HEK293 (cell line): ENCODE results near the gene MUC12.
A peak's percentile ranks its signal among the peaks of the same experiment; 100 is the strongest.
"Not testable (repeated sequence)": the region's sequence is repeated elsewhere in the genome, so short reads cannot be mapped to it uniquely, and the experiment has no call there.

ENCODE experiments used
- CTCF ChIA-PET: fragments of 350-600 bp; formaldehyde crosslinking; extraction: SDS; loops from one replicate; lab custom pipeline; 2021; ENCODE audit warnings: antibody characterized with exemption; lab: Yijun Ruan, JAX
- POLR2A ChIA-PET: fragments of 300-600 bp; formaldehyde crosslinking; extraction: SDS; loops from one replicate; lab custom pipeline; 2020; ENCODE audit warnings: antibody characterized with exemption, inconsistent platforms; lab: Yijun Ruan, JAX
- H3K27ac ChIP-seq: fragments of 200-500 bp; sonication (Bioruptor generic); 2 replicates; pipeline ENCODE4 v1.5.1; 2014; ENCODE audit warnings: low read depth, low read length, control low read depth, inconsistent platforms; ENCODE audit errors: extremely low read depth
- H3K36me3 ChIP-seq, 2 experiments: fragments of 200-500 bp in 1 of 2; sonication (Bioruptor generic) in 1 of 2; 1 replicate in 1 of 2; 2 replicates in 1 of 2; pipeline ENCODE4 v1.5.1; 2014 to 2017; ENCODE audit warnings: inconsistent platforms in 2 of 2, low read length in 2 of 2; ENCODE audit not compliant: control insufficient read depth in 2 of 2, insufficient read depth in 1 of 2
- H3K4me1 ChIP-seq: fragments of 200-500 bp; sonication (Bioruptor generic); 2 replicates; pipeline ENCODE4 v1.5.1; 2014; ENCODE audit warnings: mild to moderate bottlenecking, low read length, inconsistent platforms; ENCODE audit not compliant: control insufficient read depth, insufficient read depth
- H3K4me3 ChIP-seq: 2 replicates; pipeline ENCODE4 v1.5.1; 2011; ENCODE audit warnings: low read depth, mild to moderate bottlenecking, control low read depth, low read length, moderate library complexity
- H3K9me3 ChIP-seq: fragments of 200-500 bp; sonication (Bioruptor generic); 2 replicates; pipeline ENCODE4 v1.5.1; 2014; ENCODE audit warnings: low read depth, low read length, inconsistent platforms; ENCODE audit not compliant: control insufficient read depth, insufficient read depth
- GLIS1 ChIP-seq: fragments of 450-650 bp; formaldehyde crosslinking; IDR thresholded peaks from 2 replicates; pipeline ENCODE4 v1.5.1; 2016; ENCODE audit warnings: missing biosample characterization, missing genetic modification characterization
- GLIS2 ChIP-seq: fragments of 450-650 bp; formaldehyde crosslinking; IDR thresholded peaks from 2 replicates; pipeline ENCODE4 v1.5.1; 2016; ENCODE audit warnings: missing biosample characterization, missing genetic modification characterization
- KLF7 ChIP-seq: fragments of 450-650 bp; formaldehyde crosslinking; IDR thresholded peaks from 2 replicates; pipeline ENCODE4 v1.5.1; 2016; ENCODE audit warnings: missing biosample characterization, missing genetic modification characterization, borderline replicate concordance
- SCRT2 ChIP-seq: fragments of 450-650 bp; formaldehyde crosslinking; IDR thresholded peaks from 2 replicates; pipeline ENCODE4 v1.5.1; 2016; ENCODE audit warnings: missing biosample characterization, missing genetic modification characterization
- SP3 ChIP-seq: fragments of 450-650 bp; formaldehyde crosslinking; IDR thresholded peaks from 2 replicates; pipeline ENCODE4 v1.5.1; 2016; ENCODE audit warnings: missing biosample characterization, missing genetic modification characterization
- TRIM28 ChIP-seq: IDR thresholded peaks from 2 replicates; pipeline ENCODE4 v1.6.1; 2011; ENCODE audit warnings: low read length, control low read depth, borderline replicate concordance
- ZBTB48 ChIP-seq: fragments of 450-650 bp; formaldehyde crosslinking; IDR thresholded peaks from 2 replicates; pipeline ENCODE4 v1.5.1; 2016; ENCODE audit warnings: missing biosample characterization, missing genetic modification characterization
- ZFHX2 ChIP-seq: fragments of 450-650 bp; formaldehyde crosslinking; conservative IDR thresholded peaks from 2 replicates; pipeline ENCODE4 v1.5.1; 2016; ENCODE audit warnings: missing biosample characterization, missing genetic modification characterization
- ZFP41 ChIP-seq: fragments of 450-650 bp; formaldehyde crosslinking; IDR thresholded peaks from 2 replicates; pipeline ENCODE4 v1.5.1; 2016; ENCODE audit warnings: missing biosample characterization, missing genetic modification characterization, borderline replicate concordance
- ZNF10 ChIP-seq: fragments of 450-650 bp; formaldehyde crosslinking; IDR thresholded peaks from 2 replicates; pipeline ENCODE4 v1.5.1; 2017; ENCODE audit warnings: missing biosample characterization, missing genetic modification characterization
- ZNF121 ChIP-seq: fragments of 450-650 bp; formaldehyde crosslinking; IDR thresholded peaks from 2 replicates; pipeline ENCODE4 v1.5.1; 2016; ENCODE audit warnings: missing biosample characterization, missing genetic modification characterization
- ZNF175 ChIP-seq: fragments of 450-650 bp; formaldehyde crosslinking; IDR thresholded peaks from 2 replicates; pipeline ENCODE4 v1.5.1; 2016; ENCODE audit warnings: missing biosample characterization, missing genetic modification characterization
- ZNF221 ChIP-seq: fragments of 450-650 bp; formaldehyde crosslinking; IDR thresholded peaks from 2 replicates; pipeline ENCODE4 v1.5.1; 2017; ENCODE audit warnings: missing biosample characterization, missing genetic modification characterization, borderline replicate concordance
- ZNF266 ChIP-seq: fragments of 450-650 bp; formaldehyde crosslinking; IDR thresholded peaks from 2 replicates; pipeline ENCODE4 v1.5.1; 2016; ENCODE audit warnings: missing biosample characterization, missing genetic modification characterization, low read depth
- ZNF324 ChIP-seq: fragments of 450-650 bp; formaldehyde crosslinking; IDR thresholded peaks from 2 replicates; pipeline ENCODE4 v1.5.1; 2016; ENCODE audit warnings: missing biosample characterization, missing genetic modification characterization
- ZNF350 ChIP-seq: fragments of 450-650 bp; formaldehyde crosslinking; IDR thresholded peaks from 2 replicates; pipeline ENCODE4 v1.5.0; 2017; ENCODE audit warnings: missing biosample characterization, mild to moderate bottlenecking, missing genetic modification characterization
- ZNF501 ChIP-seq: fragments of 450-650 bp; formaldehyde crosslinking; IDR thresholded peaks from 2 replicates; pipeline ENCODE4 v1.5.1; 2016; ENCODE audit warnings: missing biosample characterization, missing genetic modification characterization
- ZNF571 ChIP-seq: fragments of 450-650 bp; formaldehyde crosslinking; IDR thresholded peaks from 2 replicates; pipeline ENCODE4 v1.5.0; 2017; ENCODE audit warnings: missing biosample characterization, missing genetic modification characterization
- TF ChIP-seq, protein P1 (sequence below): fragments of 450-650 bp; formaldehyde crosslinking; IDR thresholded peaks from 2 replicates; pipeline ENCODE4 v1.5.1; 2016; ENCODE audit warnings: missing biosample characterization, missing genetic modification characterization
- TF ChIP-seq, protein P2 (sequence below): fragments of 450-650 bp; formaldehyde crosslinking; IDR thresholded peaks from 2 replicates; pipeline ENCODE4 v1.5.1; 2017; ENCODE audit warnings: missing biosample characterization, missing genetic modification characterization
- TF ChIP-seq, protein P3 (sequence below): fragments of 450-650 bp; formaldehyde crosslinking; IDR thresholded peaks from 2 replicates; pipeline ENCODE4 v1.5.1; 2016; ENCODE audit warnings: missing biosample characterization, missing genetic modification characterization
- TF ChIP-seq, protein P4 (sequence below): fragments of 450-650 bp; formaldehyde crosslinking; IDR thresholded peaks from 2 replicates; pipeline ENCODE4 v1.5.0; 2017; ENCODE audit warnings: missing biosample characterization, missing genetic modification characterization, borderline replicate concordance
- TF ChIP-seq, protein P5 (sequence below): fragments of 450-650 bp; formaldehyde crosslinking; IDR thresholded peaks from 2 replicates; pipeline ENCODE4 v1.5.1; 2017; ENCODE audit warnings: missing biosample characterization, mild to moderate bottlenecking, missing genetic modification characterization, moderate library complexity
- TF ChIP-seq, protein P6 (sequence below): fragments of 450-650 bp; formaldehyde crosslinking; IDR thresholded peaks from 2 replicates; pipeline ENCODE4; 2016; ENCODE audit warnings: missing biosample characterization, missing genetic modification characterization

MUC12 gene

DNA sequence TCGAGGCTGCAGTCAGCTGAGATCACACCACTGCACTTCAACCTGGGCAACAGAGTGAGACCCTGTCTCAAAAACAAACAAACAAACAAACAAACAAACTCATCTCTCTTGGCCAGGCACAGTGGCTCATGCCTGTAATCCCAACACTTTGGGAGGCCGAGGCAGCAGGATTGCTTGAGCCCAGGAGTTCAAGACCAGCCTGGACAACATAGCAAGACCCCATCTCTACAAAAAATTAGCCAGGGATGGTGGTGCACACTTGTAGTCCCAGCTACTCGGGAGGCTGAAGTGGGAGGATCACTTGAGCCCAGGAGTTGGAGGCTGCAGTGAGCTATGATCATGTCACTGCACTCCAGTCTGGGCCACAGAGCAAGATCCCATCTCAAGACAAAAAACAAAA is 95.8 kb downstream of the MUC12 start:
- POLR2A ChIA-PET = interaction anchor here (0.6 kb wide), 1 partner anchor 771 kb away, joined by 4 read pairs; no protein-coding TSS in a partner anchor
- TF ChIP-seq, protein P1, sequence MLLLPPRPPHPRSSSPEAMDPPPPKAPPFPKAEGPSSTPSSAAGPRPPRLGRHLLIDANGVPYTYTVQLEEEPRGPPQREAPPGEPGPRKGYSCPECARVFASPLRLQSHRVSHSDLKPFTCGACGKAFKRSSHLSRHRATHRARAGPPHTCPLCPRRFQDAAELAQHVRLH = 0 out of 2 replicates have a peak, but pooled peaks have one; percentile 27
- TF ChIP-seq ZNF121 (tag by site-specific recombination) = peak; percentile 100
- CTCF ChIA-PET = interaction anchor here (0.7 to 2.8 kb wide), 2 partner anchors 154 to 170 kb away, joined by 4 to 11 read pairs; partner anchors contain the start of gene ACHE
- not testable (repeated sequence) for H3K9me3 ChIP-seq, H3K4me1 ChIP-seq, H3K36me3 ChIP-seq, H3K4me3 ChIP-seq, H3K27ac ChIP-seq

DNA sequence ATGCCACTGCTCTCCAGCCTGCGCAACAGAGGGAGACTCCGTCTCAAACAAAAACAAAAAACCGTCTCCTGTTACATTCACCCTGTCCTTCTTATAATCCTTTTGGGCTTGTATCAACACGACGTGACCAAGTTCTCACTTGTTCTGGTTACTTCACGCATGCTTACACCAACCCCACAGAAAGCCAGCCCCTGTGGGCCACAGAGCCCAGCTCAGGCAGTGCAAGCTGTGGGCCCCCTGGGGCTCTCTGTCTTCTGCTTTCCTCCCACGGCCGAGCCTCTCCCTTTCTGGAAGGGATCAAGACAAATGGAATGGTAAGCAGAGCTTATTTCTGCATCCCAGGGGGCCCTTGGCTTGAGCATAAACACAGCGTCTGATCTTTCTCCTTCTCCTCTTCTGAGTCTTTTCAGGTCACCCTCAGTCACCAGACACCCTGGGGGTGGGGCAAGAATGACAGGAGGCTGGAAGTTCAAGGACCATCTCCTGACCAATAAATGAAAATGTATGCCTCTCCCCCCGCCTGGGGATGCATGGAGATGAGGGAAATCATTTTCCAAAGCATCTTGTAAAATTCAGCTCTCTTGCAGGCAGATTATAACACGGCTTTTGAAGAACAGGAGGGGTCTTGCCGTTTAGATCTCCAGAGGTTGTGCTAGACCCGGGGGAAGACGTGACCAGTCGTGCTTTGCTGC is 96.9 kb downstream of the MUC12 start:
- ChIA-PET CTCF (interaction anchor here (0.5 to 2.8 kb wide), 7 partner anchors 14 to 1203 kb away, joined by 3 to 11 read pairs (median 5); partner anchors contain the start of gene ACHE), POLR2A (interaction anchor here (1.6 kb wide), 1 partner anchor 177 kb away, joined by 4 read pairs; the partner anchor contains the start of gene UFSP1)
- Histone ChIP-seq H3K27ac (peak overlapping the region; percentile 42), H3K36me3 (no peaks in the 10 kb centered on the region), H3K4me1 (peaks cover 3% of the 10 kb centered on the region; the same call in 1 of the 2 replicates), H3K9me3 (no peaks in the 10 kb centered on the region), H3K4me3 (no peak overlapping the region)
- TF ChIP-seq ZNF571 (no peak), TRIM28 (peak; percentile 79; the same call in 1 of the 2 replicates), GLIS1 (tag by site-specific recombination) (peak; percentile 99), ZFP41 (tag by site-specific recombination) (no peak), GLIS2 (peak; percentile 49), ZBTB48 (peak; percentile 61; the same call in 1 of the 2 replicates), ZNF10 (tag by site-specific recombination) (no peak), SCRT2 (tag by site-specific recombination) (peak; percentile 83), ZNF501 (tag by site-specific recombination) (no peak), ZNF175 (tag by site-specific recombination) (no peak), SP3 (tag by site-specific recombination) (no peak), ZNF266 (no peak), ZNF221 (tag by site-specific recombination) (no peak), ZNF324 (tag by site-specific recombination) (no peak), KLF7 (tag by site-specific recombination) (no peak), ZFHX2 (tag by site-specific recombination) (peak; percentile 19; the same call in 1 of the 2 replicates), ZNF350 (no peak)
- TF ChIP-seq, protein P2, sequence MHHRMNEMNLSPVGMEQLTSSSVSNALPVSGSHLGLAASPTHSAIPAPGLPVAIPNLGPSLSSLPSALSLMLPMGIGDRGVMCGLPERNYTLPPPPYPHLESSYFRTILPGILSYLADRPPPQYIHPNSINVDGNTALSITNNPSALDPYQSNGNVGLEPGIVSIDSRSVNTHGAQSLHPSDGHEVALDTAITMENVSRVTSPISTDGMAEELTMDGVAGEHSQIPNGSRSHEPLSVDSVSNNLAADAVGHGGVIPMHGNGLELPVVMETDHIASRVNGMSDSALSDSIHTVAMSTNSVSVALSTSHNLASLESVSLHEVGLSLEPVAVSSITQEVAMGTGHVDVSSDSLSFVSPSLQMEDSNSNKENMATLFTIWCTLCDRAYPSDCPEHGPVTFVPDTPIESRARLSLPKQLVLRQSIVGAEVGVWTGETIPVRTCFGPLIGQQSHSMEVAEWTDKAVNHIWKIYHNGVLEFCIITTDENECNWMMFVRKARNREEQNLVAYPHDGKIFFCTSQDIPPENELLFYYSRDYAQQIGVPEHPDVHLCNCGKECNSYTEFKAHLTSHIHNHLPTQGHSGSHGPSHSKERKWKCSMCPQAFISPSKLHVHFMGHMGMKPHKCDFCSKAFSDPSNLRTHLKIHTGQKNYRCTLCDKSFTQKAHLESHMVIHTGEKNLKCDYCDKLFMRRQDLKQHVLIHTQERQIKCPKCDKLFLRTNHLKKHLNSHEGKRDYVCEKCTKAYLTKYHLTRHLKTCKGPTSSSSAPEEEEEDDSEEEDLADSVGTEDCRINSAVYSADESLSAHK (tag by site-specific recombination) = no peak
- TF ChIP-seq, protein P3, sequence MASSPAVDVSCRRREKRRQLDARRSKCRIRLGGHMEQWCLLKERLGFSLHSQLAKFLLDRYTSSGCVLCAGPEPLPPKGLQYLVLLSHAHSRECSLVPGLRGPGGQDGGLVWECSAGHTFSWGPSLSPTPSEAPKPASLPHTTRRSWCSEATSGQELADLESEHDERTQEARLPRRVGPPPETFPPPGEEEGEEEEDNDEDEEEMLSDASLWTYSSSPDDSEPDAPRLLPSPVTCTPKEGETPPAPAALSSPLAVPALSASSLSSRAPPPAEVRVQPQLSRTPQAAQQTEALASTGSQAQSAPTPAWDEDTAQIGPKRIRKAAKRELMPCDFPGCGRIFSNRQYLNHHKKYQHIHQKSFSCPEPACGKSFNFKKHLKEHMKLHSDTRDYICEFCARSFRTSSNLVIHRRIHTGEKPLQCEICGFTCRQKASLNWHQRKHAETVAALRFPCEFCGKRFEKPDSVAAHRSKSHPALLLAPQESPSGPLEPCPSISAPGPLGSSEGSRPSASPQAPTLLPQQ (tag by site-specific recombination) = peak; percentile 78
- TF ChIP-seq, protein P4, sequence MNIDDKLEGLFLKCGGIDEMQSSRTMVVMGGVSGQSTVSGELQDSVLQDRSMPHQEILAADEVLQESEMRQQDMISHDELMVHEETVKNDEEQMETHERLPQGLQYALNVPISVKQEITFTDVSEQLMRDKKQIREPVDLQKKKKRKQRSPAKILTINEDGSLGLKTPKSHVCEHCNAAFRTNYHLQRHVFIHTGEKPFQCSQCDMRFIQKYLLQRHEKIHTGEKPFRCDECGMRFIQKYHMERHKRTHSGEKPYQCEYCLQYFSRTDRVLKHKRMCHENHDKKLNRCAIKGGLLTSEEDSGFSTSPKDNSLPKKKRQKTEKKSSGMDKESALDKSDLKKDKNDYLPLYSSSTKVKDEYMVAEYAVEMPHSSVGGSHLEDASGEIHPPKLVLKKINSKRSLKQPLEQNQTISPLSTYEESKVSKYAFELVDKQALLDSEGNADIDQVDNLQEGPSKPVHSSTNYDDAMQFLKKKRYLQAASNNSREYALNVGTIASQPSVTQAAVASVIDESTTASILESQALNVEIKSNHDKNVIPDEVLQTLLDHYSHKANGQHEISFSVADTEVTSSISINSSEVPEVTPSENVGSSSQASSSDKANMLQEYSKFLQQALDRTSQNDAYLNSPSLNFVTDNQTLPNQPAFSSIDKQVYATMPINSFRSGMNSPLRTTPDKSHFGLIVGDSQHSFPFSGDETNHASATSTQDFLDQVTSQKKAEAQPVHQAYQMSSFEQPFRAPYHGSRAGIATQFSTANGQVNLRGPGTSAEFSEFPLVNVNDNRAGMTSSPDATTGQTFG (tag by site-specific recombination) = no peak
- TF ChIP-seq, protein P5, sequence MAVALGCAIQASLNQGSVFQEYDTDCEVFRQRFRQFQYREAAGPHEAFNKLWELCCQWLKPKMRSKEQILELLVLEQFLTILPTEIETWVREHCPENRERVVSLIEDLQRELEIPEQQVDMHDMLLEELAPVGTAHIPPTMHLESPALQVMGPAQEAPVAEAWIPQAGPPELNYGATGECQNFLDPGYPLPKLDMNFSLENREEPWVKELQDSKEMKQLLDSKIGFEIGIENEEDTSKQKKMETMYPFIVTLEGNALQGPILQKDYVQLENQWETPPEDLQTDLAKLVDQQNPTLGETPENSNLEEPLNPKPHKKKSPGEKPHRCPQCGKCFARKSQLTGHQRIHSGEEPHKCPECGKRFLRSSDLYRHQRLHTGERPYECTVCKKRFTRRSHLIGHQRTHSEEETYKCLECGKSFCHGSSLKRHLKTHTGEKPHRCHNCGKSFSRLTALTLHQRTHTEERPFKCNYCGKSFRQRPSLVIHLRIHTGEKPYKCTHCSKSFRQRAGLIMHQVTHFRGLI (tag by site-specific recombination) = no peak
- TF ChIP-seq, protein P6, sequence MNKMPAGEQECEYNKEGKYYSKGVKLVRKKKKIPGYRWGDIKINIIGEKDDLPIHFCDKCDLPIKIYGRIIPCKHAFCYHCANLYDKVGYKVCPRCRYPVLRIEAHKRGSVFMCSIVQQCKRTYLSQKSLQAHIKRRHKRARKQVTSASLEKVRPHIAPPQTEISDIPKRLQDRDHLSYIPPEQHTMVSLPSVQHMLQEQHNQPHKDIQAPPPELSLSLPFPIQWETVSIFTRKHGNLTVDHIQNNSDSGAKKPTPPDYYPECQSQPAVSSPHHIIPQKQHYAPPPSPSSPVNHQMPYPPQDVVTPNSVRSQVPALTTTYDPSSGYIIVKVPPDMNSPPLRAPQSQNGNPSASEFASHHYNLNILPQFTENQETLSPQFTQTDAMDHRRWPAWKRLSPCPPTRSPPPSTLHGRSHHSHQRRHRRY (tag by site-specific recombination) = no peak
- TF ChIP-seq, protein P1 = peak; percentile 21; the same call in 1 of the 2 replicates
